CD4-positive, alpha-beta T cell treated with Interleukin-17A for 4 hours (primary cell): ENCODE data around the gene DIPK1B.

ENCODE experiments used
- DNase-seq: peaks from one replicate; pipeline ENCODE4 v3.0.0-alpha.2; 2020; ENCODE audit warnings: mixed read lengths

The DIPK1B gene

DNA sequence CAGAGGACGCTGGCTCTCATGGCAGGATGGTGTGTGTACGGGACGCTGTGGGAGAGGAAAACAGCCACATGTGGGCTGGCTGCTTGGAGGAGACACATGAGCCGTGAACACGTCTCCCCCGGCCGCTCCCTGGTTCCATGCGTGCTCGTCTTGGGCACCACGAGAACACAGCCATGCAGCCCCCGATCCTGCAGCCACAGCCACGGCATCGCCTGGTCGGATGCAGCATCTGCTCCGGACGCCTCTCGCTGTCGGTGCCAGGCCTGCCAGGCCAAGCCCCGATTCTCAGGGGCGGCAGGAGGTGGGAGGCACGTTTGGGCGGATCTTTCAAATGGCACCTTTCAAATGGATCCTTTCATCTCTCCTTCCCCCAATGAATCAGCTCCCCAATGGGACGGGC, 27.1 kb downstream of the DIPK1B start:
- DNase-seq, result no peak

DNA sequence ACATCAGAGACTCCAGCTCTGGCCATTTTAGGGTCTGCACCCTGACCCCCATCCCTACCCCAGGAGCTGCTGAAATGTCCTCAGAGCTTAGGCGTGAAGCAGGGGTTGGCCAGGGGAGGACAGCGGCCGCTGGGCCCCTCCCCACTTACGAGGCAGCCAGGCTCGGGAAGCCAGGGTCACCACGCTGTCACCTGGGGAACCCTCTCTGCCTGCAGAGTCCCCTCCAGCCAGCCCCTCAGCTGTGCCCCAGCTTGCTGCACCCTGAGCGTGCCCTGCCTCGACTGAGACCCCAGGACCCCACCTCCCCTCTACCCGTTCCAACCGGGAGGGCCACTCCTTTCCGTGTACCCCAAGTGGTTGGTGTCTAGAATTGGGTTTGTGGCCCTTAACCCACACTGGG, 27.7 kb downstream of the DIPK1B start:
- no peak for DNase-seq

- DNase-seq, result no peak
These were observed 28.1 kb downstream of the DIPK1B start for GRCh38 chr9:136740491-136740890.

GRCh38 chr9:136740971-136741882, 28.9 kb downstream of the DIPK1B start:
- no peak for DNase-seq

GRCh38 chr9:136741883-136742571, 29.7 kb downstream of the DIPK1B start:
- peak; percentile 46 for DNase-seq

- no peak for DNase-seq
These were observed 30.4 kb downstream of the DIPK1B start, which contains the start of gene LCN10 for GRCh38 chr9:136742591-136743391. LCN10 (minus strand) TSS chr9:136742940; CDS start chr9:136742903, 37 bp downstream.

GRCh38 chr9:136743639-136744211, 31.4 kb downstream of the DIPK1B start:
- no peak for DNase-seq

GRCh38 chr9:136744773-136745172, 32.4 kb downstream of the DIPK1B start:
- DNase-seq, result no peak

GRCh38 chr9:136745389-136746154, 33.2 kb downstream of the DIPK1B start:
- no peak for DNase-seq

DNA sequence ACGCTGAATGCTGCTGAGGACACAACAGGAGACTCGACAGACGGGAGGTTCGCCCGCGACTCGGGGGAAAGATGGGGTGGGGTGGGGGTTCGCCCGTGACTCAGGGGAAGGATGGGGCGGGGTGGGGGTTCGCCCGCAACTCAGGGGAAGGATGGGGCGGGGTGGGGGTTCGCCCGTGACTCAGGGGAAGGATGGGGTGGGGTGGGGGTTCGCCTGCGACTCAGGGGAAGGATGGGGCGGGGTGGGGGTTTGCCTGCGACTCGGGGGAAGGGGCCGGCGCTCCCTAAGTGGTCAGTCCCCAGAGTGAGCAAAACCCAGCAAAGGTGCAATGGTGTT, 33.8 kb downstream of the DIPK1B start:
- no peak for DNase-seq

GRCh38 chr9:136746621-136747020, 34.2 kb downstream of the DIPK1B start:
- DNase-seq, result no peak

DNA sequence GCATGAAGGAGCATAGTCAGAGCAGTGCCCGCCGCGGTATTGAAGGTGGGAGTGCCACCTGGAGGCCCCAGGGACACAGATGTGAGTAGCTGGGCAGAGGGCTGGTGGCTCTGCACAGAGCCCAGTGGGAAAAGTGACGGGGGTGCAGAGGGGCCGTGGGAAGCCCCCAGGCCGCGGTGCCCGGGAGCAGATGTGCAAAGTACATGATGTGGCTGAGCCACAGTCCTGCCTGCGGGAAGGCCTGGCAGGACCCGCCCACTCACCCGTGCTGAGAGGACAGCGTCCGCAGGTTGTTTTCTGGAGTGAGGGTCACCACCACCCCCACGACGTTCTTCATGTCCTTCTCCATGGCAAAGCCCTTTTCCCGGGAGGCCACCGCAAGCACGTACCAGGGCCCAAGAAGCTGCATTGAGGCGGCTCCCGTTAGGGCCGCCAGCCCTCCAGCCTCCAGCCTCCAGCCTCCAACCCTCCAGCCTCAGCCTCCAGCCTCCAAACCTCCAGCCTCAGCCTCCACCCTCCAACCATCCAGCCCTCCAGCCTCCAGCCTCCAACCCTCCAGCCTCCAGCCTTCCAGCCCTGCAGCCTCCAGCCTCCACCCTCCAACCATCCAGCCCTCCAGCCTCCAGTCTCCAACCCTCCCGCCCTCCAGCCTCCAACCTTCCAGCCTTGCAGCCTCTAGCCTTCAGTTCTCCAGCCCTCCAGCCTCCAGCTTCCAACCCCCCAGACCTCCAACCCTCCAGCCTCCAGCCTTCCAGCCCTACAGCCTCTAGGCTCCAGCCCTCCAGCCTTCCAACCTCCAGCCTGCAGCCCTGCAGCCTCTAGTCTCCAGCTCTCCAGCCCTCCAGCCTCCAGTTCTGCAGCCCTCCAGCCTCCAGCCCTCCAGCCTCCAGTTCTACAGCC, 35.0 kb downstream of the DIPK1B start:
- DNase-seq, result no peak

GRCh38 chr9:136748201-136748600, 35.8 kb downstream of the DIPK1B start, which contains the start of gene LCN6:
LCN6 (minus strand) TSS chr9:136748525; CDS start chr9:136748483, 42 bp downstream.
- no peak for DNase-seq

GRCh38 chr9:136748666-136749611, 36.6 kb downstream of the DIPK1B start:
- no peak for DNase-seq

DNA sequence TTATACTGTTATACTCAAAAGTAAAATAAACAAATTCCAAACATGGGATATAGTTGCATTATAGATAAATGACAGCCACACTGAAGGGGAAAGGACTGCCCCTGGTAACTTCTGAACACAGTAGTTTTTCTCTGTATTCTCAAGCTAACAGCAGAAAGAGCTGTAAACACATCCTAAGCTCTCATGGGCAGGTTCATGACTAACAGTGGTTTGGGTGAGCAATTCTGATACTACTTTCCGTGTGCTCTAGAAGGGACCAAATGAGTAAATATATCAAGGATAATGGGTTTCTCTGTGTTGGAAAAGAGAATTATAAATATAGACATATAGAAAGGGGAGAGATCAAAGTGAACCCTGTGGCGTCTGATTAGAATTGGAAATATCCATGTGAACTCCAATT, 38.2 kb downstream of the DIPK1B start:
- DNase-seq, result no peak

GRCh38 chr9:136751244-136751643, 38.9 kb downstream of the DIPK1B start:
- no peak for DNase-seq

DNA sequence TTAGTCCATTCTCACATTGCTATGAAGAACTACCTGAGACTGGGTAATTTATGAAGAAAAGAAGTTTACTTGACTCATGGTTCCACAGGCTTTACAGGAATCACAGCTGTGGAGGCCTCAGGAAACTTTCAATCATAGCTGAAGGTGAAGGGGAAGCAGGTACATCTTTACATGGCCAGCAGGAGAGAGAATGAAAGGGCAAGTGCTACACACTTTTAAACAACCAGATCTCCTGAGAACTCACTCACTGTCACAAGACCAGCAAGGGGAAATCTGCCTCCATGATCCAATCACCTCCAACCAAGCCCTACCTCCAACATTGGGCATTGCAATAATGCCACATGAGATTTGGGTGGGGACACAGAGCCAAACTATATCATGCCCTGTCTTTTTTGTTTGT, 39.4 kb downstream of the DIPK1B start:
- no peak for DNase-seq

DNA sequence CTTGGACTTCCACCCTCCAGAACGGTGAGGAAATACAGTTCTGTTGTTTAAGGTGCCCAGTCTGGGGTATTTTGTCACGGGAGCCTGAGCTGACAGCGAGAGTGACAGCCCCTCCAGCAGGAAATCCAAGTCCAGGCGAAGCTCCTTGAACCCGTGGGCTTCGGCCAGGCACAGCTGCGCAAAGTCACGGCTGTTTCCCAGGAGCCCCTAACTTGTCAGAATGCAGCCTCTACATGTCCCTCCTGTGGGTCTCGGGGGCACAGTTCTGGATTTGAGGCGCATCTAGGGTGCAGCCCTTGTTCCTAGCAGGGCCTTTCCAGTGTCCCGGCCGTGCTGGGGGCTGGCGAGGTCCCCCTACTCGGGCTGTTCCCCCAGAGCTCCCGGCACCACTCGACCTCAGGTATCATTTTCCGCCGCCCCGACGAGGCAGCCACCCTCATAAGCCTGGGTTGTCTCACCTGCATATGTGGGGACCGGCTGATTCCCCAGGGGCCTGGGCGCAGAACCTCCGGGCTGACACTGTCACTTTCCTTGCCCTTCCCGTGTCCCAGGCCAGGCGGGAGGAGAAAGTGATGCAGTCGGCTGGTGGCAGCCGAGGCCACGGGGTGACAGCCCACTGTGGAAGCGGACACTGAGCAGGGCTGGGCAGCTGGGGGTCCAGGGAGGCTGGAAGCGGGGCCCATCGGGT, 41.1 kb downstream of the DIPK1B start:
- no peak for DNase-seq

DNA sequence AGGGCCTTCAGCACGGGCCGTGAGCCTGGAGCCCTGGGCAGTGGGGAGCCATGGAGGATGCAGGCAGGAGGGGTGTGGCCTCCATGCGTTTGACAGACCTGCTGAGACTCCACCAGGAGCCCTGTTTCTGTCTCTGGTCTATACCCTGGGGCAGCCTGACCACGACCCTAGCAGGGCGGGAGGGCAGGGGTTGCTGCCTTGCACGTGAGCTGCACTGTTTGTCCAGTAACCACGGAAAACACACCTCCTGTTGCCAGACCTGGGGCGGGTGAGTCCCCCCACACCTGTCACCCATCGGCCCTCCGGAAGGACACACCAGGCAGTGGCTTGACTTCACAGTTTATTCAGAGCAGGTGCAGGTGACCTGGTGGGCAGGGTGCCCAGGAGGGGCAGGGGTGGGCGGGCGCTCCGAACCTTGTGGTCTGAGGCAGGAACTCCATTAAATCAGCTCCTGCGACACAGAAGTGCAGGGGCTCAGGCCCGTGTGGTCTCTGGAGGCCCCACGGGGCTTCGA, 41.7 kb downstream of the DIPK1B start:
- no peak for DNase-seq
